GM12801 (cell line): ENCODE results near the gene PECR.

ENCODE experiments used
- CTCF ChIP-seq: IDR thresholded peaks from one replicate; pipeline ENCODE4 v1.5.1; 2011; ENCODE audit warnings: control low read depth; ENCODE audit not compliant: insufficient read length; ENCODE audit errors: extremely low read depth

Gene PECR

DNA sequence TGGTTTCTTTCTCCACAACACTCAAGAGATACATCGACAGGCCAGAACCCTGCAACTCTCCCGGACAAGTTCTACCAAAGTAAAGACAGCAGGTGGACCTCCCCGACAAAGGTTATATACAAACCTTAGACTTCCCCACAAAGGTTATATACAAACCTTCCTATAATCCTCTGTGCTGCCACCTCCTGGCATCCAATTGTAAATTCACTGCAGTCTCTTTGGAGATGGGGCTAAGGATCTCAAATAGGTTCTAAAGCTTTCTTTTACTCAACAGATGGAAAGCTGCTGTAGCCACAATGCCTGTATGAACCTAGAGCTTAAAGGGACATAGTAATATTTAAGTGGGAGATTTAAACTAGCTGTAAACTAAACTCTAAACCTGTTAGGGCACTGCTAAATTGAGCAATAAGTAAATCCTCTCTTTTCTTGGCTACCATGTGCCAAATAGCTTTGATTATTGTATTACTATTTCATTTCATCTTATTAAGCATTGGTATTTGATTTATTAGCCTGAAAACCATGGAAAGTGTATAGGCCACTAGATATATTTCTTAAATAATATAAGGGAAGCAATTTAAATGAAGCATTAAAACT lies 58.5 kb downstream of the PECR start:
- no peak for TF ChIP-seq CTCF

- TF ChIP-seq CTCF: no peak
These were observed 59.6 kb downstream of the PECR start for GRCh38 chr2:216021768-216022565.

DNA sequence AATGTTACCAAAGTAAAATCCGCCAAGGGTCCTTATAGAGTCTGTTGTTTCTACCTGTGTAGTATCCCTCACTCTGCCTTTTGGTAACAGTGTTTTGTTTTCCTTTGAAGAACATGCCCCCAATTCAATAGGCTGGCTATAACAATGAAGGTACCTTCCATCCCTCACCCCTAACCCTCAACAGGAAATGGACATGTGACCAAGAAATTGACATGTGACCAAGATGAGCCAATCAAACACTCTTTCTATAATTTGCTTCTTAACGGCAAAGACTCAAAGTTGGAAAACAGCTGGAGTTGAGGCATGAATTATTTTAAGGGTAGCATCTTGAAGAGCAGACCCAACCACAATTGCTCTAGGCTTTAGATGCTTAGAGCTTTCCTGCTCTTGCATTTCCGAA lies 62.9 kb downstream of the PECR start:
- TF ChIP-seq CTCF: no peak

DNA sequence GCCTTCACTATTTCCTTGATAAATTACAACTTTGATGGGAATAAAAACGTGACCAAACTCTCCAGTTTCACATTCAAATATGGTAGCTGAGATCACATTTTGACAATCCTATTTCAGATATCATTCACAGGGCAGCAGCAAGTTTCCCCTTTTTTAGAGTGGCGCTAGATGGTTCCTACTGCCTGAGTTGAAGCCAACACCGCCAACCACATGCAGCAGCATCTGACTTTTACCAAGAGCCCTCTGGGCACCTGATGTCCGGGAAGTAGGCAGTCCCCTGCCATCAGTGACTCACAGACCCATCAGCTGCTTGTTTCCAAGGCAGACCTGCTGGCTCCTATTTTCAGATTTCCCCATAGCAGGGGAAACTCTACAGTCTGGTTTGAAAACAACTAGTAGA lies 64.2 kb downstream of the PECR start:
- no peak for TF ChIP-seq CTCF

GRCh38 chr2:216016581-216016980 lies 65.0 kb downstream of the PECR start:
- no peak for TF ChIP-seq CTCF

DNA sequence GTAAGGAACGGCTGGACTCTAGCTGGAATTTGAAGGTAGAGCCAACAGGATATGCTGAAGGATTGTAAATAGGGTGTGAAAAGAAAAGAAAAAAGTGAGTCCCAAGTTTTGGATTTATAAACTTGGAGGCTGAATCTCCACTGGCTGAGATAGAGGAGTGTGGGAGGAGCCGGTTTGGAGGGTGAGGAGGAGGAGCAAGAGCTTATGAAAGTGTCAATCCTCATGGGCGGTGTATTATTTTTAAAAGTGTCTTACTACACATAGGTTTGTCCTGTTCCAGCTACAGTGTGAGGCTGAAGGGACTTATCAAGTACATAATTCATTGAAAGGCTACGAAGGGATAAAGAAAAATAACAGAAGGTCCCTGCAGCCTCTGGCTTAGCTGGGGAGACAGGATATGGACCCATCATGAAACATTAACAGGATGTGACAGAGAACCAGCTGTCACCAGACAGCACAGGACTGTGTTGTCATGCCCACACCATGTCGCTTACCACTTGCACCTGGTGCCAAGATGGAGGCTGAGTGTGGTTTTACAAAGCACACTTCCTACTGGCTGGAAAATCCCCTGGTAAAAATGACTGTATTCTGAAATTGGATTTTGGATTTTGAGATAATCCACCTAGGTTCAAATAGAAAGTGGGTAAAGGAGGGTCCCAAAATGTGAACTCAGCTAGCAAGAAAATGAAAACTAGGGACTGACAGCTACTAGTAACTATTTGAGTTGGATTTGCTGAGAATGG lies 65.7 kb downstream of the PECR start:
- no peak for TF ChIP-seq CTCF

DNA sequence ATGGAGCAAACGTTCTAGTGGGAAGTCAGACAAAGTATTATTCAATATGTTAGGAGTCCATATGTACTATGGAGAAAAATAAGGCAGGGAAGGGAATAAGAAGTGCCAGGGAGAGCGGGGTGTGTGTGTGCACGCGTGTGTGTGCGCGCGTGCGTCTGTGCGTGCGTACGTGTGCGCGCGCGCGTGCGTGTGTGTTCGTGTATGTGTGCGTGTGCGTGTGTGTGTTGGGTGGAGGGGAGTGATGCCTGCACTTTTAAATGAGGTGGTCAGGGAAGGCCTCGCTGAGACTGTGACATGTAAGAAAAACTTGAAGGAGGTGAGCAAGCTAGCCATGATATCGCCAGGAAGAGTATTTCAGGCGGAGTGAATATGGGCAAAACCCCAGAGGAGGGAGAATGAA lies 66.6 kb downstream of the PECR start:
- no peak for TF ChIP-seq CTCF
